ENCODE measurements around the gene NMS.
"Not testable (repeated sequence)": the region's sequence is repeated elsewhere in the genome, so short reads cannot be mapped to it uniquely, and the experiment has no call there.

NMS gene

GRCh38 chr2:100470182-100470581 is at the start of gene NMS:
Gene NMS, plus strand, starts transcription at chr2:100470482. Its CDS starts 7 bp downstream, at chr2:100470489.
- DNase-seq (ENCODE audit: low spot score) = no peak

- peak; percentile 70 for DNase-seq (ENCODE audit: low spot score)
Observed at GRCh38 chr2:100422320-100423055, 47.8 kb upstream of the NMS start.

- no peak for DNase-seq (ENCODE audit: low spot score)
Observed at GRCh38 chr2:100423631-100424030, 46.7 kb upstream of the NMS start.

- DNase-seq (ENCODE audit: low spot score) = no peak
Observed at GRCh38 chr2:100424277-100424875, 45.9 kb upstream of the NMS start.

- no peak for DNase-seq (ENCODE audit: low spot score)
Observed at GRCh38 chr2:100425107-100425506, 45.2 kb upstream of the NMS start.

- no peak for DNase-seq (ENCODE audit: low spot score)
Observed at GRCh38 chr2:100425573-100426383, 44.5 kb upstream of the NMS start.

GRCh38 chr2:100426384-100426720 is 43.9 kb upstream of the NMS start:
- no peak for DNase-seq (ENCODE audit: low spot score)

GRCh38 chr2:100427111-100427510 is 43.2 kb upstream of the NMS start:
- no peak for DNase-seq (ENCODE audit: low spot score)

GRCh38 chr2:100427627-100428258 is 42.5 kb upstream of the NMS start:
- DNase-seq (ENCODE audit: low spot score) = peak; percentile 48

GRCh38 chr2:100429726-100430125 is 40.6 kb upstream of the NMS start:
- DNase-seq (ENCODE audit: low spot score) = no peak

GRCh38 chr2:100437751-100438150 is 32.5 kb upstream of the NMS start:
- no peak for DNase-seq (ENCODE audit: low spot score)

GRCh38 chr2:100446696-100447095 is 23.6 kb upstream of the NMS start:
- DNase-seq (ENCODE audit: low spot score) = no peak

GRCh38 chr2:100451092-100451491 is 19.2 kb upstream of the NMS start:
- no peak for DNase-seq (ENCODE audit: low spot score)

- DNase-seq (ENCODE audit: low spot score) = no peak
Observed at GRCh38 chr2:100451734-100452133, 18.5 kb upstream of the NMS start.

GRCh38 chr2:100453853-100454252 is 16.4 kb upstream of the NMS start:
- DNase-seq (ENCODE audit: low spot score) = no peak

- DNase-seq (ENCODE audit: low spot score) = not testable (repeated sequence)
Observed at GRCh38 chr2:100456357-100456756, 13.9 kb upstream of the NMS start.

GRCh38 chr2:100460904-100461530 is 9.3 kb upstream of the NMS start:
- DNase-seq (ENCODE audit: low spot score) = no peak

GRCh38 chr2:100470898-100471514 is 724 bp downstream of the NMS start:
- DNase-seq (ENCODE audit: low spot score) = peak; percentile 35

- no peak for DNase-seq (ENCODE audit: low spot score)
Observed at GRCh38 chr2:100476606-100477005, 6.3 kb downstream of the NMS start.

- DNase-seq (ENCODE audit: low spot score) = no peak
Observed at GRCh38 chr2:100482741-100483140, 12.5 kb downstream of the NMS start.

GRCh38 chr2:100483895-100484294 is 13.6 kb downstream of the NMS start:
- DNase-seq (ENCODE audit: low spot score) = no peak

GRCh38 chr2:100484390-100484789 is 14.1 kb downstream of the NMS start:
- no peak for DNase-seq (ENCODE audit: low spot score)

Measured in GM03348 (cell line).